GM18951 (cell line): ENCODE data around the gene PRDX5.

Experiments
- POLR2A ChIP-seq: IDR thresholded peaks from 4 replicates; pipeline ENCODE4 v1.6.1; 2011; ENCODE audit warnings: mild to moderate bottlenecking; ENCODE audit not compliant: insufficient read length, insufficient read depth; ENCODE audit errors: extremely low read depth
- in situ Hi-C: fragments of 300-500 bp; cut with MboI; formaldehyde crosslinking; loops from one replicate; pipeline ENCODE4 v1.12.0; 2022; ENCODE audit warnings: low sequenced_read_pairs, mixed read lengths, inconsistent platforms; ENCODE audit not compliant: unreplicated experiment

The PRDX5 gene

GRCh38 chr11:64344787-64345186 lies 26.9 kb downstream of the PRDX5 start:
- no peak for TF ChIP-seq POLR2A
- in situ Hi-C loops: no loop called here

GRCh38 chr11:64347193-64347867 lies 29.4 kb downstream of the PRDX5 start:
- in situ Hi-C loops: no loop called here

DNA sequence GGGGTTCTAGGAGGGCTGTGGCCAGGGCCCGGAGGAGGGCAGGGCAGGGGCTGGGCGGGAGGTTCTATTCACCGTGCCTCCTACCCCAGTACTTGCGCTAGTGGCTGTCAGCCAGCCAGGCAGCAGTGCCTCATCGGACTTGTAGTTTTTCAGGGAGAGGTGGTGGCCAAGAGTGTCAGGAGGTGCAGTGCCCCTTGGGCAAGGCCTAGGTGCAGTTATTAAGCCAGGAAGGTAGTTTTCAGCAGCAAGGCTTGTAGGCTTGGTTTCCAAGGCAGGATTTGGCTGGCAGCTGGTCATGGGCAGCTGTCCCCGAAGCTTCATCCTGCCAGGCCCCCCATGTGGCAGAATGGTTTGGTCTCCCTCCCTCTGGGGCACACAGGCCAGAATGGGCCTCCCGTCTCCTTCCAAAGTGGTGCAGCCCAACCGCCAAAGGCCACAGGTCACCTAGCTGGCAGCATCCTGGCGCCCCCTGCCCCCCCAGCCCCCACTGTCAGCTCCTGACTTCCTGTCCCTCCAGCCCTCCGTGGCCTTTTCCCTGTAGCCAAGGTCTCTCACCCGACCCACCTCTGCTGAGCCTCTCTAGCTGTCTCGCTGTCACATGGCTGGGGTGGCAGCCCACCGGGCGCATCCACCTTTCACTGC lies 30.6 kb downstream of the PRDX5 start:
- in situ Hi-C loops: no loop called here
- TF ChIP-seq POLR2A: no peak

More at GRCh38 chr11:64347193-64347867, 29.4 kb downstream of the PRDX5 start:
- no peak for TF ChIP-seq POLR2A

- in situ Hi-C loops: no loop called here
- TF ChIP-seq POLR2A: no peak
Observed at GRCh38 chr11:64349025-64349387, 31.1 kb downstream of the PRDX5 start.

DNA sequence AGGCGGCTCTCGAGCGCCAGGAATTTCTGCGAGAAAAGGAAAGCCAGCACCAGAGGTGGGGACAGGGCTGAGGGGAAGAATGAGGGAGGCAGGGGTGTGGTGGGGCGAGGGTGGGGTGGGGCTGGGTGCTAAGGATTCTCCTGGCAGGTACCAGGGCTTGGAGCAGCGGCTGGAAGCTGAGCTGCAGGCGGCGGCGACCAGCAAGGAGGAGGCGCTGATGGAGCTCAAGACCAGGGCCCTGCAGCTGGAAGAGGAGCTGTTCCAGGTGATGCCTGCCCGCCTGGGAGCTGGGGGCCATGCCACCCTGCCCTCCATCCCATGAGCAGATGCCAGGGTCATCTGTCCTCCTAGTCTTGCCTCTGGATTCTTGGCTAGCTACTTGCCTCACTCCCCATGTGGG lies 31.5 kb downstream of the PRDX5 start:
- in situ Hi-C loops: no loop called here
- no peak for TF ChIP-seq POLR2A

- TF ChIP-seq POLR2A: no peak
- in situ Hi-C loops: no loop called here
Observed at GRCh38 chr11:64351136-64351631, 33.3 kb downstream of the PRDX5 start.

DNA sequence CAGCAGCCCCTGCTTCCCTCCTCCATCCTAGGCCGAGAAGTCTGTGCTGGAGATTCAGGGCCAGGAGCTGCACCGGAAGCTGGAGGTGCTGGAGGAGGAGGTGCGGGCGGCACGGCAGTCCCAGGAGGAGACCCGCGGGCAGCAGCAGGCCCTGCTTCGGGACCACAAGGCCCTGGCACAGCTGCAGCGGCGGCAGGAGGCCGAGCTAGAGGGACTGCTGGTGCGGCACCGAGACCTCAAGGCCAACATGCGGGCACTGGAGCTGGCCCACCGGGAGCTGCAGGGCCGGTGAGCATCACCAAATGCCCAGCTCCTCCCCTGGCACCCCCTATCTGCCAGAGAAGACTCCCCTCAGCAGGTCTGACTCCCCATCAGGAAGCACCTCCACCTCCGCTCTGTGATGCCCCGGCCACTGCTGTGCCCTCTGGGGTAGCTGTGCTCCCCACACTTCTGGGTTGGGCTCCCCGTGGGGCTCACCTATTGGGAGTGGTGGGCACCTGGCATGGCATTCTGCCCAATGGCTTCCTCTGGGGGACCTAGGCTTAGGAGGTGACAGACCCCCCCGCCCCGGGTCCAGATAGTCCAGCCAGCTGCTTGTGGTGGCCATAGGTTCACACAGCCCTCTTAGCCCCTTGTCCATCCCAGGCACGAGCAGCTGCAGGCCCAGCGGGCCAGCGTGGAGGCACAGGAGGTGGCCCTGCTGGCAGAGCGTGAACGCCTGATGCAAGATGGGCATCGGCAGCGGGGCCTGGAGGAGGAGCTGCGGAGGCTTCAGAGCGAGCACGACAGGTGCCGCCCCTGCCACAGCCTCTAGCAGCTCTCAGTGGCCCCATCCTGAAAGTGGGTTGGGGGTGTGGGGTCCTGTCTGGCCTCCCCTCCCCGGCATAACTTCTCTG lies 34.4 kb downstream of the PRDX5 start:
- TF ChIP-seq POLR2A: no peak
- in situ Hi-C loops: no loop called here

GRCh38 chr11:64352995-64353714 lies 35.2 kb downstream of the PRDX5 start:
- no peak for TF ChIP-seq POLR2A
- in situ Hi-C loops: no loop called here

- in situ Hi-C loops: no loop called here
- TF ChIP-seq POLR2A: no peak
Observed at GRCh38 chr11:64353715-64354506, 36.0 kb downstream of the PRDX5 start.

GRCh38 chr11:64355078-64355940 lies 37.4 kb downstream of the PRDX5 start:
- TF ChIP-seq POLR2A: no peak
- in situ Hi-C loops: no loop called here

DNA sequence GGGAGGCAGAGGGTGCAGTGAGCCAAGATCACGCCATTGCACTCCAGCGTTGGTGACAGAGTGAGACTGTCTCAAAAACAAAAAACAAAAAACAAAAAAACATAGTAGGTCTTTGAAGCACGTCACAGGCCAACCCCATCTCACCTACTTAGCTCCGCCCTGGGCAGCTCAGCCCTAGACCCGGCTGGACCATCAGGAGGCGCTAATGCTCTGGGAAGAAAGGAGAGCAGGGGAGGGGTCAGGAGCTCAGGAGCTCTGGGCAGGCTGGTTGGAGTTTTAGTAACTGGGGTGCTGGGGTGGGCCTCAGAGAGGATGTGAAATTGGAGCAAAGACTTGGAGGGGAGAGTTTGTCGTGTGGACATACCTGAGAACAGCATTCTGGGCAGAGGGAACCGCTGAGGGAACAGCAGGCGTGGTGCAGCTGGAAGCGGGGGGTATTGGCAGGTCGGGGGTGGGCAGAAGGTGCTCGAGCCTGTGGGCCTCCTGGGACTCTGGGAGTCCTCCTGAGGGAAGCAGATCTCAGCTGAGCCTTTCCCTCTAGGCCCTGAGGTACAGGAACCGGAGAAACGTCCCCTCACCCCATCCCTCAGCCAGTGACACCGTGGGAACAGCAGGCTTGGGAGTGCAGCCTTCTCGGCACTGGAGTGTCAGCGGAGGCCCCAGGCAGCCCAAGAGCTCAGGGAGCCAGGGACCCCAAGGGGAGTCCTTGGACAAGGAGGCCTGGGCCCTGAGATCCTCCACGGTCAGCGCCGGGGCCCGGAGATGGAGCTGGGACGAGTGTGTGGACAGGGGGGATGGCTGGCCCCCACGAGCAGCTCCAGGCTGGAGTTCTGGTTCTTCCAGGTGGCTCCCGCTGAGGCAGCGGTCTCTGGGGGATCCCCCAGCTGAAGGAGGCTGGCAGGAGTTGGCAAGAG lies 38.8 kb downstream of the PRDX5 start:
- no peak for TF ChIP-seq POLR2A
- in situ Hi-C loops: no loop called here

DNA sequence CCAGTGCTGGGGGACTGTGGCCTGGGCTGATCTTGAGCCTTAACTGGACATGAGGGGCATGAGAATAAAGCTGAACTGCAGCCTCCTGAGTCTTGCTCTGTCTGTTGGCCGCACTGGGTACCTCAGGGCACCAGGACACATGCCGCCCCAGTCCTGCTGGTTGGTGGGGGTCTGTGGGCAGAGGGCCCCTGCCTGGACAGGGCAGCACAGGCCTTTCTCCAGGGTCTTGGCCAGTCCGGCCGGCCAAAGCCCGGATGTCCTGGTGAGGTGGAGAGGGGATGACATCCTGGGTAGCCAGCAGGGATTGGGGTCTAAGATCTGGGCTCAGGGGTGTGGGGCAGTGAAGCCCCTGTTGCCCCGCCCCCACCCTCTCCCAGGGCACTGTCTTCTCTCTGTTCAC lies 39.5 kb downstream of the PRDX5 start:
- no peak for TF ChIP-seq POLR2A

More for the DNA sequence above, 39.5 kb downstream of the PRDX5 start:
- in situ Hi-C loops: no loop called here
